ENCODE data around the gene RBM15B.

DNA sequence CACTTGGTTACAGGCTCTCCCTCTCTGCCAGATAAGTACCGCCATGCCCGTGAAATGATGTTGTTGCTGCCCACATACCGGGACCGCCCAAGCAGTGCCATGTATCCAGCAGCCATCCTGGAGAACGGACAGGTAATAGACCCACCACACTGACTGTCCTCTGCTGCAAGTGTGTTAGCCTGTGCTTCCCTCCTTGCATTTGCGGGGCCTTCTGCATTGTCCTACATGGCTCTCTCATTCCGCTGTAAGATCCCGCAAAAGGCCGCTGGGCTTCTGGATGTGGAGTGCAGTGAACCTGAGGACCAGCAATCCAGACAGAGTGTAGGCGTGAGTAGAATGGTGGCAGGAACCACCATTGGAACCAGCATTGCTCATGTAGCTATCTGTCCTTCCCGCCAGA is 16.6 kb upstream of the RBM15B start:
- TF ChIP-seq, protein P1, sequence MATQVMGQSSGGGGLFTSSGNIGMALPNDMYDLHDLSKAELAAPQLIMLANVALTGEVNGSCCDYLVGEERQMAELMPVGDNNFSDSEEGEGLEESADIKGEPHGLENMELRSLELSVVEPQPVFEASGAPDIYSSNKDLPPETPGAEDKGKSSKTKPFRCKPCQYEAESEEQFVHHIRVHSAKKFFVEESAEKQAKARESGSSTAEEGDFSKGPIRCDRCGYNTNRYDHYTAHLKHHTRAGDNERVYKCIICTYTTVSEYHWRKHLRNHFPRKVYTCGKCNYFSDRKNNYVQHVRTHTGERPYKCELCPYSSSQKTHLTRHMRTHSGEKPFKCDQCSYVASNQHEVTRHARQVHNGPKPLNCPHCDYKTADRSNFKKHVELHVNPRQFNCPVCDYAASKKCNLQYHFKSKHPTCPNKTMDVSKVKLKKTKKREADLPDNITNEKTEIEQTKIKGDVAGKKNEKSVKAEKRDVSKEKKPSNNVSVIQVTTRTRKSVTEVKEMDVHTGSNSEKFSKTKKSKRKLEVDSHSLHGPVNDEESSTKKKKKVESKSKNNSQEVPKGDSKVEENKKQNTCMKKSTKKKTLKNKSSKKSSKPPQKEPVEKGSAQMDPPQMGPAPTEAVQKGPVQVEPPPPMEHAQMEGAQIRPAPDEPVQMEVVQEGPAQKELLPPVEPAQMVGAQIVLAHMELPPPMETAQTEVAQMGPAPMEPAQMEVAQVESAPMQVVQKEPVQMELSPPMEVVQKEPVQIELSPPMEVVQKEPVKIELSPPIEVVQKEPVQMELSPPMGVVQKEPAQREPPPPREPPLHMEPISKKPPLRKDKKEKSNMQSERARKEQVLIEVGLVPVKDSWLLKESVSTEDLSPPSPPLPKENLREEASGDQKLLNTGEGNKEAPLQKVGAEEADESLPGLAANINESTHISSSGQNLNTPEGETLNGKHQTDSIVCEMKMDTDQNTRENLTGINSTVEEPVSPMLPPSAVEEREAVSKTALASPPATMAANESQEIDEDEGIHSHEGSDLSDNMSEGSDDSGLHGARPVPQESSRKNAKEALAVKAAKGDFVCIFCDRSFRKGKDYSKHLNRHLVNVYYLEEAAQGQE (IDR thresholded peaks at IDR 0.05; ENCODE audit: insufficient read depth in 1 of 2, low read depth in 2 of 2, low read length in 1 of 2) = no peak
- TF ChIP-seq, protein P2, sequence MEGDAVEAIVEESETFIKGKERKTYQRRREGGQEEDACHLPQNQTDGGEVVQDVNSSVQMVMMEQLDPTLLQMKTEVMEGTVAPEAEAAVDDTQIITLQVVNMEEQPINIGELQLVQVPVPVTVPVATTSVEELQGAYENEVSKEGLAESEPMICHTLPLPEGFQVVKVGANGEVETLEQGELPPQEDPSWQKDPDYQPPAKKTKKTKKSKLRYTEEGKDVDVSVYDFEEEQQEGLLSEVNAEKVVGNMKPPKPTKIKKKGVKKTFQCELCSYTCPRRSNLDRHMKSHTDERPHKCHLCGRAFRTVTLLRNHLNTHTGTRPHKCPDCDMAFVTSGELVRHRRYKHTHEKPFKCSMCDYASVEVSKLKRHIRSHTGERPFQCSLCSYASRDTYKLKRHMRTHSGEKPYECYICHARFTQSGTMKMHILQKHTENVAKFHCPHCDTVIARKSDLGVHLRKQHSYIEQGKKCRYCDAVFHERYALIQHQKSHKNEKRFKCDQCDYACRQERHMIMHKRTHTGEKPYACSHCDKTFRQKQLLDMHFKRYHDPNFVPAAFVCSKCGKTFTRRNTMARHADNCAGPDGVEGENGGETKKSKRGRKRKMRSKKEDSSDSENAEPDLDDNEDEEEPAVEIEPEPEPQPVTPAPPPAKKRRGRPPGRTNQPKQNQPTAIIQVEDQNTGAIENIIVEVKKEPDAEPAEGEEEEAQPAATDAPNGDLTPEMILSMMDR (IDR thresholded peaks at IDR 0.05) = no peak
- TF ChIP-seq POLR2AphosphoS5 (IDR thresholded peaks at IDR 0.05; ENCODE audit: low read depth, low read length) (no peak), SIN3A (IDR thresholded peaks at IDR 0.05; ENCODE audit: borderline replicate concordance, insufficient read depth, low read depth, low read length) (no peak), TCF7L2 (IDR thresholded peaks at IDR 0.05; ENCODE audit: low read depth, low read length) (no peak)

All from Panc1 (cell line).